Occipital lobe (tissue), 3 donors: ENCODE data around the gene TCP11L1. TPM values are rescaled to one million over a fixed set of nuclear protein-coding genes. Genes with fewer than 3 reads are reported as not detected.
A peak's percentile ranks its signal among the peaks of the same experiment; 100 is the strongest.
"Not testable (repeated sequence)": the region's sequence is repeated elsewhere in the genome, so short reads cannot be mapped to it uniquely, and the experiment has no call there.

Experiments
- DNase-seq: peaks from one replicate; lab custom pipeline; 2025; lab: John Stamatoyannopoulos, UW
- small RNA-seq: library from RNA; depleted of rRNA; stranded (forward); fragments of <200 nt; gene quantifications from one replicate; pipeline ENCODE3, GENCODE V24; 2014
- total RNA-seq: library from RNA; depleted of rRNA; stranded (reverse); fragments of >200 nt; gene quantifications from one replicate; pipeline ENCODE4 v1.2.3, GENCODE V29; 2014

TCP11L1 gene
- total RNA-seq, 1 donor from 2014 or later, result 39.8 TPM

- peak; percentile 33 for DNase-seq
Observed at GRCh38 chr11:33065445-33066178, 26.2 kb downstream of the TCP11L1 start.

- no peak for DNase-seq
Observed at GRCh38 chr11:33067294-33067693, 27.9 kb downstream of the TCP11L1 start.

- DNase-seq, result no peak
Observed at GRCh38 chr11:33068611-33069340, 29.4 kb downstream of the TCP11L1 start.

GRCh38 chr11:33072465-33072864 is 33.1 kb downstream of the TCP11L1 start:
- no peak for DNase-seq

GRCh38 chr11:33083918-33084317 is 44.5 kb downstream of the TCP11L1 start:
- DNase-seq, result no peak

GRCh38 chr11:33086017-33086416 is 46.6 kb downstream of the TCP11L1 start:
- no peak for DNase-seq

GRCh38 chr11:33089776-33090175 is 50.4 kb downstream of the TCP11L1 start:
- no peak for DNase-seq

- no peak for DNase-seq
Observed at GRCh38 chr11:33094157-33094556, 54.8 kb downstream of the TCP11L1 start.

GRCh38 chr11:33103836-33104235 is 64.5 kb downstream of the TCP11L1 start:
- no peak for DNase-seq

- DNase-seq, result no peak
Observed at GRCh38 chr11:33109294-33109895, 70.0 kb downstream of the TCP11L1 start.

- DNase-seq, result no peak
Observed at GRCh38 chr11:33110083-33110482, 70.7 kb downstream of the TCP11L1 start.

GRCh38 chr11:33116535-33116934 is 77.2 kb downstream of the TCP11L1 start:
- no peak for DNase-seq

- DNase-seq, result not testable (repeated sequence)
Observed at GRCh38 chr11:33122696-33123095, 83.3 kb downstream of the TCP11L1 start.

Small RNA genes lying within 50 kb of the gene (small RNA-seq; reads per million reads assigned to genes)
- gene RF00019, result not detected

Other genes with a start within 250 kb of the TCP11L1 start
- gene CCDC73, start 244.9 kb upstream of the TCP11L1 start, total RNA-seq, result not detected
- 0.16 TPM for gene PRRG4, start 209.6 kb upstream of the TCP11L1 start, total RNA-seq
- 66.8 TPM for gene QSER1, start 146.8 kb upstream of the TCP11L1 start, total RNA-seq
- 3.1 TPM for gene DEPDC7, start 23.7 kb upstream of the TCP11L1 start, total RNA-seq
- gene CSTF3, start 121.9 kb downstream of the TCP11L1 start, total RNA-seq, result 75.3 TPM
- 290 TPM for gene HIPK3, start 217.8 kb downstream of the TCP11L1 start, total RNA-seq